Gastrocnemius medialis (tissue), 4 donors: ENCODE data around the gene SFXN1. TPM values are rescaled to one million over a fixed set of nuclear protein-coding genes. Genes with fewer than 3 reads are reported as not detected.

ENCODE experiments used
- ATAC-seq, 2 donors: fragments of 150-250 bp; one replicate each; pipeline ENCODE4 v1.9.1; 2016
- DNase-seq, 2 donors: peaks; one replicate each; pipeline ENCODE4 v3.0.0-alpha.2; 2019
- H3K27ac ChIP-seq, 4 donors: fragments of 200-600 bp; sonication (generic); 1 replicate in 1 of 4; 2 replicates in 3 of 4; pipeline ENCODE4 v1.5.1; 2016 to 2018; ENCODE audit warnings: mild to moderate bottlenecking in 2 of 4, moderate library complexity in 1 of 4
- H3K27me3 ChIP-seq, 3 donors: fragments of 200-600 bp; sonication (generic) in 2 of 3; 1 replicate in 1 of 3; 2 replicates in 2 of 3; pipeline versions ENCODE4 v1.5.1 to v1.6.0; 2016 to 2019; ENCODE audit warnings: mild to moderate bottlenecking in 1 of 3, moderate library complexity in 1 of 3
- H3K36me3 ChIP-seq, 2 donors: fragments of 200-600 bp; sonication (generic) in 1 of 2; one replicate each; pipeline ENCODE4 v1.5.1; 2017 to 2018
- H3K4me1 ChIP-seq, 2 donors: fragments of 200-600 bp; sonication (generic) in 1 of 2; one replicate each; pipeline ENCODE4 v1.5.1; 2016 to 2017; ENCODE audit warnings: mild to moderate bottlenecking in 2 of 2
- H3K4me3 ChIP-seq, 4 donors: fragments of 200-600 bp; sonication (generic) in 3 of 4; 1 replicate in 1 of 4; 2 replicates in 3 of 4; pipeline ENCODE4 v1.5.1; 2016 to 2019; ENCODE audit warnings: mild to moderate bottlenecking in 2 of 4
- H3K9me3 ChIP-seq, 3 donors: fragments of 200-600 bp; sonication (generic) in 2 of 3; 1 replicate in 1 of 3; 2 replicates in 2 of 3; pipeline ENCODE4 v1.5.1; 2016 to 2019
- POLR2A ChIP-seq, 2 donors: fragments of 450-650 bp; IDR thresholded peaks; one replicate each; pipeline ENCODE4 v1.6.1; 2017; ENCODE audit warnings: antibody characterized with exemption in 2 of 2, mild to moderate bottlenecking in 2 of 2, moderate library complexity in 2 of 2
- in situ Hi-C, 4 donors: fragments of 200-750 bp; cut with MboI; loops; one replicate each; pipeline versions ENCODE4 v1.15.0 to v1.8.0; 2017; ENCODE audit warnings: low sequenced_read_pairs in 4 of 4
- intact Hi-C: fragments of 100-400 bp; cut with DNase I; formaldehyde crosslinking; loops from one replicate; pipeline ENCODE4 v1.15.1; 2023; ENCODE audit warnings: low total_unique reads
- total RNA-seq, 4 donors: library from RNA; depleted of rRNA; stranded (reverse); fragments of >200 nt; gene quantifications; one replicate each; pipeline versions ENCODE4 v1.1.0 to v1.2.3, GENCODE V29; 2016
- TF ChIP-seq, protein P1 (sequence below), 5 experiments: fragments of 450-650 bp in 3 of 5; fragments of 200-600 bp in 2 of 5; sonication (generic) in 2 of 5; IDR thresholded peaks in 4 of 5; conservative IDR thresholded peaks in 1 of 5; 1 replicate in 4 of 5; 2 replicates in 1 of 5; pipeline ENCODE4 v1.5.1; 2016 to 2019; ENCODE audit warnings: antibody characterized with exemption in 5 of 5, mild to moderate bottlenecking in 3 of 5, moderate library complexity in 3 of 5

Gene SFXN1
- total RNA-seq, 4 donors from 2014 or later, result 5.8 to 16.7 (median 13.1) TPM

DNA sequence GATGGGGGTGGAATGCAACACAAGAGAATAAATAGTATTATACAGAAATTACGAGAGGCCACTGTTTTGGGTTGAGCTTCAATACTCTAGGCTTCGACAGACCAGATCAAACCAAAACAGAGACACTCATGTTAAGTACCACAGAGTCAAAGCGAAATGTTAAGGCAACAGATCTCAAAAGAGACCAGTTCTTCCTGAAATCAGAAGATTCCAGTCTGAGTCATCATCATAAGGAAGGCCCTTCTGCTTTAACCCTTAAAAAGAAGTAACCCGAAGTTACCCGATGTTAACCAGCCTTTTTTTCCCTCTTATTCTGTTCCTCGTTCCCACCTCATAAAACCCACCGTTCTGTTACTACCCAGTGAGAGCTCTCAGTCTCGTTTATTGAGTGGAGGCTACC is 75.9 kb downstream of the SFXN1 start:
- Histone ChIP-seq H3K4me3 (no peak overlapping the region), H3K36me3 (no peaks in the 10 kb centered on the region), H3K9me3 (no peaks in the 10 kb centered on the region), H3K27ac (no peak overlapping the region), H3K27me3 (peaks cover under 1 to 4% (median 3%) of the 10 kb centered on the region in 3 donors), H3K4me1 (no peaks in the 10 kb centered on the region)
- DNase-seq (no peak), ATAC-seq (no peak)
- in situ Hi-C loops, result no loop called here
- no peak for TF ChIP-seq POLR2A (IDR thresholded peaks at IDR 0.05)
- TF ChIP-seq, protein P1, sequence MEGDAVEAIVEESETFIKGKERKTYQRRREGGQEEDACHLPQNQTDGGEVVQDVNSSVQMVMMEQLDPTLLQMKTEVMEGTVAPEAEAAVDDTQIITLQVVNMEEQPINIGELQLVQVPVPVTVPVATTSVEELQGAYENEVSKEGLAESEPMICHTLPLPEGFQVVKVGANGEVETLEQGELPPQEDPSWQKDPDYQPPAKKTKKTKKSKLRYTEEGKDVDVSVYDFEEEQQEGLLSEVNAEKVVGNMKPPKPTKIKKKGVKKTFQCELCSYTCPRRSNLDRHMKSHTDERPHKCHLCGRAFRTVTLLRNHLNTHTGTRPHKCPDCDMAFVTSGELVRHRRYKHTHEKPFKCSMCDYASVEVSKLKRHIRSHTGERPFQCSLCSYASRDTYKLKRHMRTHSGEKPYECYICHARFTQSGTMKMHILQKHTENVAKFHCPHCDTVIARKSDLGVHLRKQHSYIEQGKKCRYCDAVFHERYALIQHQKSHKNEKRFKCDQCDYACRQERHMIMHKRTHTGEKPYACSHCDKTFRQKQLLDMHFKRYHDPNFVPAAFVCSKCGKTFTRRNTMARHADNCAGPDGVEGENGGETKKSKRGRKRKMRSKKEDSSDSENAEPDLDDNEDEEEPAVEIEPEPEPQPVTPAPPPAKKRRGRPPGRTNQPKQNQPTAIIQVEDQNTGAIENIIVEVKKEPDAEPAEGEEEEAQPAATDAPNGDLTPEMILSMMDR (IDR thresholded peaks at IDR 0.05 in 4 of 5, conservative IDR thresholded peaks at IDR 0.05 in 1 of 5), result no peak
- intact Hi-C loops, result no loop called here

DNA sequence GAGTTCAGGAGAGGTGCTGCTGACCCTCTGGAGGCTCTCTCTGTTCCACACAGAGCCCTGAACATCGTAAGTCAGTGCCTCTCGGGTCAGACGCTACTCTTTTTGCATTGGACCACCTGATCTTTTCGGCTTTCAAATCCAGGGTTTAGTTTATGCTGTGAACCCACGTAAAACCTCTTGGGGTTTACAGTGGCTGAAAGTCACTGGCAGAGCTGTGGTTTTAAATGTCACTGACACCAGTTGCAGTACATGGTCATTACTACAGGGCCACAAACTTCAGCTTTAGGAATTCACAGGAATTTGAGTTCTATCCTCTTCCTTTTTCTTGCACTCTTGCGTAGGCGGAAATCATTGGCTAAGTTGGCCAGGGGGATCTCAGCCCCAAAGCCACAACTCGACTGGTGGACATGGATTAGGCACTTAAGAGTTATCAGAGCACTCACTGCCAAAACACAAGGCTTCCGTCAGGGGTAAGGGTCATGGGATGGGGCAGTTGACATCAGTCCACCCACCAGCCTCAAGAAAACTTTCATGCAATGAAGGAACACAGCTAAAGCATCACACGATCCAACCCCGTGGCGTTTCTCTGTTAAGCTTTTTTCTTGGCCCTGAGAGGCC is 76.9 kb downstream of the SFXN1 start:
- in situ Hi-C loops, result no loop called here
- Histone ChIP-seq H3K27ac (no peak overlapping the region), H3K9me3 (no peaks in the 10 kb centered on the region), H3K36me3 (no peaks in the 10 kb centered on the region), H3K4me3 (no peak overlapping the region), H3K27me3 (peaks cover 0 to 4% (median 0%) of the 10 kb centered on the region in 3 donors), H3K4me1 (no peaks in the 10 kb centered on the region)
- intact Hi-C loops, result no loop called here
- TF ChIP-seq POLR2A (IDR thresholded peaks at IDR 0.05), result no peak
- TF ChIP-seq, protein P1 (IDR thresholded peaks at IDR 0.05 in 4 of 5, conservative IDR thresholded peaks at IDR 0.05 in 1 of 5), result no peak
- ATAC-seq (no peak), DNase-seq (no peak)

DNA sequence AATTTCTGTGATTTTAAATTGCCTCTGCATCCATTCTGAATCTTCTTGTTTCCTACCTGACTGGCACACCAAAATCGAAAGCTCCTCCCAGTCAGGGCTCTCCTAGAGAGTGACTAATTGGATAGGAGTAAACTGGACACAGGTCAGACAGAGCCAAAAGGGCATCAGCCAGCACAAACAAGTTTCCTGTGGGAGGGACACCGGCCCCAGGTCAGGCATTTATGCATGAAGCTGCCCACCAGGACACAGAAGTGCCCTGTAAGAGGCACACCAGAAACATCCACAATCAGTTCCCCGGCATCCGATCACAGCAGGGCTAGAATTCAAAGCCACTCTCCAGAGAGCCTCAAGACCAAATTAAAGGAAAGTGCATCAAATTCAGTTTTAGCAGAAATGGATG is 78.4 kb downstream of the SFXN1 start:
- intact Hi-C loops (no loop called here), in situ Hi-C loops (no loop called here)
- ATAC-seq (no peak), DNase-seq (no peak)
- Histone ChIP-seq H3K9me3 (no peaks in the 10 kb centered on the region), H3K4me1 (no peaks in the 10 kb centered on the region), H3K36me3 (no peaks in the 10 kb centered on the region), H3K27ac (no peak overlapping the region), H3K27me3 (peaks cover 0 to 4% (median 0%) of the 10 kb centered on the region in 3 donors), H3K4me3 (no peak overlapping the region)
- TF ChIP-seq, protein P1 (IDR thresholded peaks at IDR 0.05 in 4 of 5, conservative IDR thresholded peaks at IDR 0.05 in 1 of 5), result no peak
- no peak for TF ChIP-seq POLR2A (IDR thresholded peaks at IDR 0.05)

DNA sequence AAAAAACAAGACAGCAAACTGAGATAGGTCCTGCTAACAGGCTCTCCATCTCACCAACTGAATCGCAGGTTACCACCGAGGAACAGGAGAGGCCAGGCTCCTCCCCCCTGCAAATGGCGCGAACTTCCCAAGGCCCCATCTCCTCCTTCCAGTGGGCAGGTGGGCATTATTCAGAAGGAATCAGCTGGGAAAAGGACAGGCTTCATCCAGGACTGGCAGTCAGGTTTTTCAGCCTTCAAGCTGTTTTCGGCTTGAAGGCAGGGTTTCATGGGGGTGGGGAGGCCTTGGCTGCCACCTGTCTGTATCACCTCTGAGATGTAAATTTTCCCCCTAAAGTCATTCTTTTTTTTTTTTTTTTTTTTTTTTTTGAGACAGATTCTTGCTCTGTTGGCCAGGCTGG is 79.4 kb downstream of the SFXN1 start:
- TF ChIP-seq, protein P1 (IDR thresholded peaks at IDR 0.05 in 4 of 5, conservative IDR thresholded peaks at IDR 0.05 in 1 of 5), result no peak
- no peak for TF ChIP-seq POLR2A (IDR thresholded peaks at IDR 0.05)
- ATAC-seq (no peak), DNase-seq (no peak)
- in situ Hi-C loops (no loop called here), intact Hi-C loops (no loop called here)
- no peaks in the 10 kb centered on the region for H3K4me1 ChIP-seq
- no peak overlapping the region for H3K4me3 ChIP-seq
- H3K27ac ChIP-seq, result no peak overlapping the region
- H3K9me3 ChIP-seq, result no peaks in the 10 kb centered on the region
- peaks cover 0 to 4% (median 2%) of the 10 kb centered on the region in 3 donors for H3K27me3 ChIP-seq
- no peaks in the 10 kb centered on the region for H3K36me3 ChIP-seq
